HepG2 (cell line): ENCODE measurements around the gene TTBK1. TPM values are rescaled to one million over a fixed set of nuclear protein-coding genes. Genes with fewer than 3 reads are reported as not detected.

Experiments
- AGO2 ChIP-seq: fragments of 200-400 bp; formaldehyde crosslinking; optimal IDR thresholded peaks from 2 replicates; pipeline ENCODE3; 2017; ENCODE audit warnings: mild to moderate bottlenecking, low read depth, low read length, moderate library complexity
- AKAP8 ChIP-seq: sonication (generic); formaldehyde crosslinking; IDR thresholded peaks from 2 replicates; pipeline ENCODE4 v1.5.1; 2020; ENCODE audit warnings: mild to moderate bottlenecking, missing genetic modification reagents
- ATF1 ChIP-seq: IDR thresholded peaks from 2 replicates; pipeline ENCODE4 v1.6.1; 2016; ENCODE audit warnings: mild to moderate bottlenecking, control low read depth
- CHD2 ChIP-seq: IDR thresholded peaks from 2 replicates; pipeline ENCODE4 v1.6.1; 2011; ENCODE audit warnings: low read depth, low read length, improper control_type of control experiment
- GABPA ChIP-seq, 2 experiments: IDR thresholded peaks; 2 replicates each; pipeline ENCODE4 v1.6.1; 2011 to 2016; ENCODE audit warnings: low read depth in 2 of 2, low read length in 1 of 2, missing biosample characterization in 1 of 2, missing genetic modification characterization in 1 of 2
- GATAD1 ChIP-seq: IDR thresholded peaks from 2 replicates; pipeline ENCODE4 v1.6.1; 2016; ENCODE audit warnings: missing genetic modification reagents, missing compliant biosample characterization
- HINFP ChIP-seq: sonication (generic); formaldehyde crosslinking; IDR thresholded peaks from 2 replicates; pipeline ENCODE4 v1.4.0; 2020; ENCODE audit warnings: low read depth, mild to moderate bottlenecking, missing genetic modification reagents
- HMGA1 ChIP-seq: sonication (generic); formaldehyde crosslinking; conservative IDR thresholded peaks from 2 replicates; pipeline ENCODE4 v1.4.0; 2020; ENCODE audit warnings: missing genetic modification reagents
- JUN ChIP-seq: sonication (generic); formaldehyde crosslinking; IDR thresholded peaks from 2 replicates; pipeline ENCODE4 v1.4.0; 2020; ENCODE audit warnings: mild to moderate bottlenecking, missing genetic modification reagents
- KDM5A ChIP-seq: fragments of 200-600 bp; sonication (generic); IDR thresholded peaks from 2 replicates; pipeline ENCODE4 v1.7.0; 2018; ENCODE audit warnings: antibody characterized with exemption, mild to moderate bottlenecking, low read length, borderline replicate concordance
- LCORL ChIP-seq, 2 experiments: fragments of 450-650 bp in 1 of 2; sonication (generic) in 1 of 2; formaldehyde crosslinking in 1 of 2; IDR thresholded peaks; 2 replicates each; pipeline versions ENCODE4 v1.5.0 to v1.6.1; 2017 to 2020; ENCODE audit warnings: antibody characterized with exemption in 1 of 2, missing genetic modification reagents in 1 of 2
- MBD4 ChIP-seq: IDR thresholded peaks from 2 replicates; pipeline ENCODE4 v1.6.1; 2012; ENCODE audit warnings: low read length, inconsistent platforms, borderline replicate concordance
- MED13 ChIP-seq: sonication (generic); formaldehyde crosslinking; IDR thresholded peaks from 2 replicates; pipeline ENCODE4 v1.5.0; 2020; ENCODE audit warnings: missing genetic modification reagents
- NFIB ChIP-seq: sonication (generic); formaldehyde crosslinking; IDR thresholded peaks from 2 replicates; pipeline ENCODE4 v1.9.0; 2021; ENCODE audit warnings: missing genetic modification reagents, mild to moderate bottlenecking, borderline replicate concordance
- PHF20 ChIP-seq: sonication (generic); formaldehyde crosslinking; IDR thresholded peaks from 2 replicates; pipeline ENCODE4 v1.5.0; 2020; ENCODE audit warnings: mild to moderate bottlenecking, missing genetic modification reagents
- POLR2AphosphoS2 ChIP-seq: IDR thresholded peaks from 2 replicates; pipeline ENCODE4 v1.6.1; 2011; ENCODE audit warnings: low read depth, low read length, improper control_type of control experiment
- RARA ChIP-seq: IDR thresholded peaks from 2 replicates; pipeline ENCODE4 v1.6.1; 2016; ENCODE audit warnings: missing genetic modification reagents, missing compliant biosample characterization
- RFX5 ChIP-seq: IDR thresholded peaks from 2 replicates; pipeline ENCODE4 v1.6.1; 2011; ENCODE audit warnings: low read depth, low read length, improper control_type of control experiment
- SMARCC2 ChIP-seq: fragments of 450-650 bp; IDR thresholded peaks from 2 replicates; pipeline ENCODE4 v1.6.1; 2017; ENCODE audit warnings: antibody characterized with exemption, mild to moderate bottlenecking
- SNAPC5 ChIP-seq: sonication (generic); formaldehyde crosslinking; IDR thresholded peaks from 2 replicates; pipeline ENCODE4 v1.8.1; 2023; ENCODE audit warnings: mild to moderate bottlenecking, missing genetic modification reagents, borderline replicate concordance
- TRIM24 ChIP-seq: sonication (generic); formaldehyde crosslinking; IDR thresholded peaks from 2 replicates; pipeline ENCODE4 v1.8.0; 2022; ENCODE audit warnings: mild to moderate bottlenecking, missing genetic modification reagents
- ZBTB37 ChIP-seq: sonication (generic); formaldehyde crosslinking; IDR thresholded peaks from 2 replicates; pipeline ENCODE4 v1.4.0; 2020; ENCODE audit warnings: mild to moderate bottlenecking, missing genetic modification reagents
- ZMYM2 ChIP-seq: sonication (generic); formaldehyde crosslinking; IDR thresholded peaks from 2 replicates; pipeline ENCODE4 v1.8.0; 2022; ENCODE audit warnings: mild to moderate bottlenecking, missing genetic modification reagents
- ZNF12 ChIP-seq: sonication (generic); formaldehyde crosslinking; IDR thresholded peaks from 2 replicates; pipeline ENCODE4 v1.5.0; 2020; ENCODE audit warnings: missing genetic modification reagents
- ZNF160 ChIP-seq: sonication (generic); formaldehyde crosslinking; IDR thresholded peaks from 2 replicates; pipeline ENCODE4 v1.8.0; 2022; ENCODE audit warnings: mild to moderate bottlenecking, inconsistent platforms, missing genetic modification reagents
- ZNF460 ChIP-seq: sonication (generic); formaldehyde crosslinking; IDR thresholded peaks from 2 replicates; pipeline ENCODE4 v1.5.1; 2020; ENCODE audit warnings: missing genetic modification reagents, mild to moderate bottlenecking, borderline replicate concordance
- ZNF557 ChIP-seq: sonication (generic); formaldehyde crosslinking; IDR thresholded peaks from 2 replicates; pipeline ENCODE4 v1.4.0; 2020; ENCODE audit warnings: missing genetic modification reagents
- ZNF619 ChIP-seq: sonication (generic); formaldehyde crosslinking; IDR thresholded peaks from 2 replicates; pipeline ENCODE4 v1.4.0; 2020; ENCODE audit warnings: mild to moderate bottlenecking, missing genetic modification reagents
- ZNF7 ChIP-seq: IDR thresholded peaks from 2 replicates; pipeline ENCODE4 v1.6.1; 2016; ENCODE audit warnings: missing biosample characterization, missing genetic modification reagents
- ZNF850 ChIP-seq: sonication (generic); formaldehyde crosslinking; conservative IDR thresholded peaks from 2 replicates; pipeline ENCODE4 v1.9.0; 2021; ENCODE audit warnings: mild to moderate bottlenecking, missing genetic modification reagents
- polyA plus RNA-seq, 8 experiments: library from polyadenylated mRNA; depleted of rRNA in 3 of 8; stranded (reverse) in 7 of 8; unstranded in 1 of 8; fragments of >200 nt; fragmentation: Illumina TruSeq in 4 of 8; extraction: Trizol in 4 of 8; gene quantifications; 2 replicates each; pipeline versions ENCODE4 v1.2.1 to v1.2.3, GENCODE V29; 2011 to 2016; ENCODE audit warnings: low read depth in 4 of 8, missing spikeins in 1 of 8, mixed read lengths in 1 of 8; ENCODE audit not compliant: insufficient read depth in 1 of 8
- total RNA-seq, 5 experiments: library from RNA; depleted of rRNA; stranded (reverse); fragments of >200 nt; fragmentation: Illumina TruSeq; extraction: Trizol; gene quantifications; 2 replicates each; pipeline ENCODE4 v1.2.3, GENCODE V29; 2016; ENCODE audit warnings: low read depth in 1 of 5

Gene TTBK1
- total and polyA plus RNA-seq, 2 of the 13 experiments (the other 11 are each of a cell fraction or from before 2014, with no cell fraction given), result 0.24 to 0.33 TPM

- TF ChIP-seq SNAPC5 (CRISPR knock-in tag) (no peak), CHD2 (no peak), HMGA1 (CRISPR knock-in tag) (no peak), ZNF12 (CRISPR knock-in tag) (no peak), ZNF619 (0 out of 2 replicates have a peak, but pooled peaks have one; percentile 13), GATAD1 (CRISPR knock-in tag) (no peak), RFX5 (no peak), ZNF850 (CRISPR knock-in tag) (no peak), AGO2 (peak; percentile 96), ATF1 (CRISPR knock-in tag) (no peak), AKAP8 (CRISPR knock-in tag) (0 out of 2 replicates have a peak, but pooled peaks have one; percentile 15), GABPA (IDR thresholded peaks at IDR 0.05; ENCODE audit: low read depth, low read length) (no peak), GABPA (CRISPR knock-in tag; IDR thresholded peaks at IDR 0.05; ENCODE audit: low read depth) (no peak), ZNF557 (CRISPR knock-in tag) (no peak), POLR2AphosphoS2 (no peak), HINFP (CRISPR knock-in tag) (peak; percentile 82), NFIB (no peak), MBD4 (no peak), KDM5A (no peak; the same call in 1 of the 2 replicates), JUN (CRISPR knock-in tag) (0 out of 2 replicates have a peak, but pooled peaks have one; percentile 60), SMARCC2 (no peak), MED13 (CRISPR knock-in tag) (peak; percentile 48; the same call in 1 of the 2 replicates), ZNF160 (0 out of 2 replicates have a peak, but pooled peaks have one; percentile 64), ZMYM2 (CRISPR knock-in tag) (no peak), ZBTB37 (CRISPR knock-in tag) (no peak), ZNF7 (CRISPR knock-in tag) (no peak), ZNF460 (CRISPR knock-in tag) (no peak), PHF20 (CRISPR knock-in tag) (peak; percentile 45), RARA (peak; percentile 70), TRIM24 (CRISPR knock-in tag) (no peak), LCORL (IDR thresholded peaks at IDR 0.05) (no peak), LCORL (CRISPR knock-in tag; IDR thresholded peaks at IDR 0.05) (peak; percentile 89)
Measured at GRCh38 chr6:43274916-43275597, 31.8 kb downstream of the TTBK1 start (continued).
